NOMO-1 (cell line): ENCODE results near the gene ZNF354C.
"Not testable (repeated sequence)": the region's sequence is repeated elsewhere in the genome, so short reads cannot be mapped to it uniquely, and the experiment has no call there.

Source experiments
- DNase-seq, 2 experiments: peaks; one replicate each; lab custom pipeline; 2025; ENCODE audit not compliant: unreplicated experiment in 2 of 2; lab: John Stamatoyannopoulos, UW

ZNF354C gene

DNA sequence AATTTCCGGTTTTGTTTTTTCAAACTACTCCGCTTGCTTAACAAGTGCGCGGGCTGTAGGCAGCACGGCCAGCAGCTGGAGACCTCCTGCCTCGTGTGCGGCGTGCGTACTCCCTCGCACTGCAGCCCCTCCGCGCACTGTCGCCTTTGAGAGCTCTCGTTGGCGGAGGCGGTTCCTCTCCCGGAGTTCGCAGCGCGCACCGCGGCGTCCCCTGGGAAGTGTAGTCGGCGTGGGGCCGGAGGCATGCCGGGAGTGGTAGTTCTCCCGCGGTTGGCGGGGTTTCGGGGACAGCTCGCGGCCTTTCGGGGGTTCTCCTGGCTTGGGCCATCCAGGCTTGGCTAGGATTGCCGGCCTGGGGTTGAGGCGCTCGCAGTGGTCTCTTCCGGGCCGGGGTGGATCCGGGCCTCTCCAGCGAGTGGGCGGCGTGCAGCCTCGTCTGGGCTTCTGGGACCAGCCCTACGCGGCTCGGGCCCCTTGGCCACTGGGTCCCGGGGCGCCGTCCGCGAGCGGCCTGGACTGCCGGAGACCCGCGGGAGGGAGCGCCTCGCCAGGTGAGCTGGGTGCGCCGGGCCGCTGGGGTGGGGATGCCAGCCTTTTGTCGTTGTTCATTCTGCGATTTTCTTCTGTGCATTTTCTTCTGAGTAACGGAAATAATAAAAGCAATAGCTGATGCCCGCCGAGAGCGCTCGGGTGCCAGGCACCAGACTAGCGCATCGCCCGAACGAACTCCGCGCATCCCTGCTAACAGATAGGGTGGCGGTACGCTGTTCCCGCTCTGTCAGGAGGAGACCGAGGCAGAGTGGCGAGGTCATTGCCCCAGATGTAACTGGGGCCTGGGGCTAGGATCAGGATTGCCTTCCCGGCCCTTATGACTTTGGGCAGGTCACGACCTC lies at the start of gene ZNF354C:
Gene ZNF354C, plus strand, starts transcription at position 258 of the 893 bp plus-strand sequence. CDS start 1,696 bp downstream, outside the sequence.
- no peak for DNase-seq

DNA sequence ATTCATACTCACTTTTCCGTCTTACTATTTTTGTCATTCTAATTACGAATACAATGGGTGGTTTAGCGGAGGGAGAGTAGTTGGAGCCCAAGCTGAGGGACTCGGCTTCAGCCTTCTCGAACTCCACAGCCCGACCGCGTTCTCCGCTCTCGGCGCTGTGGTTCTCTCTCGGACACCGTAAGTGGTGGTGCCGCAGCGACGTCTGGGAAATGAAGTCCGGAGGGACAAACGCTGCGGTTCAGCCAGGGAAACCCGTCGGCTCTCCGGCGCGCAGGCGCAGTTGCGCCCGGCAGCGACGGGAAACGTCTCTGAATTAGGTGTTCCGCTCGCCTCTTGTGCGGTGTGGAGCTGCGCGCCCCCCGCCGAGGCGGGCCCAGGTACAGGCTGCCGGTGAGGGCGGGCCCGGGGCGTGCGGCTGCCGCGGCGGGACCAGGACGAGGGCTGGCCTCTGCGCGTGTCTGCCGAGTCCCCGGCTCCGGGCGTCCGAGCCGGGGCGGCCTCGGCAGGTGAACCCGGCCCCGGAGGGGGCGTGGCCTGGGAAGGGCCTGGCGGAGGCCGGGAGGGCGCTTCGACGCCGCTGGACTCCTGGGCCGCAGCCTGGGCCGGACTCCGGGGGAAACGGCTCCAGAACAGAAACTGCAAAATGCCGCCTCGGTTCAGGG lies 36.5 kb upstream of the ZNF354C start, which contains the start of gene ZNF879:
Gene ZNF879, plus strand, starts transcription at position 277 of the 662 bp plus-strand sequence. CDS start 1,201 bp downstream, outside the sequence.
- peak; percentile 72 to 73 for DNase-seq

DNA sequence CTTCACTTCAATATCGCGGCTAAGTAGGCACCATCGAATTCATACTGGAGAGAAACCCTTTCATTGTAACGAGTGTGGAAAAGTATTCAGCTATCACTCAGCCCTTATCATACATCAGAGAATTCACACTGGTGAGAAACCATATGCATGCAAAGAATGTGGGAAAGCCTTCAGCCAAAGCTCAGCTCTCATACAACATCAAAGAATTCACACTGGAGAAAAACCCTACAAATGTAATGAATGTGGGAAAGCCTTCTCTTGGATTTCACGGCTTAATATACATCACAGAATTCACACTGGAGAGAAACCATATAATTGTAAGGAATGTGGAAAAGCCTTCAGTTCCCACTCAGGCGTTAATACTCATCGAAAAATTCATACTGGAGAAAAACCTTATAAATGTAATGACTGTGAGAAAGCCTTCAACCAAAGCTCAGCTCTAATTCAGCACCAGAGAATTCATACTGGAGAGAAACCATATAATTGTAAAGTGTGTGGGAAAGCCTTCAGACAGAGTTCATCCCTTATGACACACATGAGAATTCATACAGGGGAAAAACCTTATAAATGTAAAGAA lies 27.1 kb upstream of the ZNF354C start:
- no peak for DNase-seq

DNA sequence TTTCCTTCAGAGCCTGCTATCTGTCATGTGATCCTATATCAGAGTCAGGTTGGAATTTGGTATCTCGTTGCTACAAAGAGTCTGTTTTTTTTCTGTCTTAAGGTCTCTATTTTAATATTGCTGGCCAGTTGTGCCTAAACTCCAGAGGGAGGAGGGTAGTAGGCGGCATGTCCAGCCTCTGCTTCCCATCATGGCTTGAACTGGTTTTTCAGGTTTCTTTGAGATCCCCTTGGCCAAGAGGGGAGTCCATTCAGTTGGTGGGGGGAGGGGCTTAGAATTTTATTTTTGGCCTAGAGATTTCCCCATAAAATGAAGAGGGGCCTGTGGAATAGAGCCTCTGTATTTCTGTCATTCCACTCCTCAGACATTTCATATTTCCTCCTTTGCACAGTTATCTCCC lies 15.4 kb upstream of the ZNF354C start:
- DNase-seq: no peak

DNA sequence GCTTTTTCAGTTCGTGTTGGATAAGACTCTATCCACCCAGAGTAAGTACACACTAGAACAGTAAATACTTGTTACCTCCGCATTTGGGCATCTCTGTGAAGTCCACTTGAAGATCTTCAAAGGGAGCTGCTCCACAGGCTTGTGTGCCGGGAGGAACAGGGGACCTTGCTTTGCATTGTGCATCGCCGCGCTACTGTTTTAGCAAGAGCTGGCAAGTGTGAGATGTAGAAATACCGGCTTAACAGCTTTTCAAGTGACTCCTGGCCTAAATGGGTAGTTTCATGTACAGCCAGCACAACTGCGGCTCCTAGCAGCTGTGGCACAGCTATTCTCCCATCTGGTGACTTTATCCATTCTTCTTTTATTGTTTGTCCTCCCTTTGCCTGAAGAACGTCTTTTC lies 8.4 kb upstream of the ZNF354C start:
- no peak for DNase-seq

DNA sequence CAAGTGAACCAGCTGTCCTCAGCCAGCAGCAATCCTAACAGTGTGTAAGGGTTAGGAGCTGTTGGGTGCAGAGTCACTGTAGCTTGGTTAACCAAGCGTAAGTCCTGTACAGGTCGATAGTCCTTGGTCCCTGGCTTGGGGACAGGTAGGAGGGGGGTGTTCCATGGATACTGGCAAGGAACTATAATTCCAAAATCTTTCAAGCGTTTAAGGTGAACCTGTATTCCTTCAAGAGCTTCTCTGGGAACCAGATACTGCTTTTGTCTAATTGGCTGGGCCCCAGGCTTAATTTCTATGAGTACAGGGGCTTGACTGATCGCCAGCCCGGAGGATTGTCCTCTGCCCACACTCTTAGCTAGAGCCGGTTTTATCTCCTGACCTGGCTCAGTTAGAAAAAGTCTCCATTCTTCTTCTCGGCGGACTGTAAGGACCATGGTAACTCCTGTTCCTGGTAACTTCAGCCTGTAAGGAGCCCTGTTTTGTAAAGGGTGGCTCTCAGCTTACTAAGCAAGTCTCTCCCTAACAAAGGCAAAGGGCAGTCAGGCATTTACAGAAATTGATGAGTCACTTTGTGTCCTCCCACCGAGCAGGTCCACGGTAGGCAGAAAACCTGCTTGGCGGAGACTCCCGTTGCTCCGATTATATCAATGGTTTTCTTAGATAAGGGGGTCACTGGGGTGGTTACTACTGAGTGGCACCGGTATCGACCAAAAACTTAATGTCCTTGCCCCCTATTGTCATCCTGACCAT lies 6.0 kb upstream of the ZNF354C start:
- DNase-seq: no peak

DNA sequence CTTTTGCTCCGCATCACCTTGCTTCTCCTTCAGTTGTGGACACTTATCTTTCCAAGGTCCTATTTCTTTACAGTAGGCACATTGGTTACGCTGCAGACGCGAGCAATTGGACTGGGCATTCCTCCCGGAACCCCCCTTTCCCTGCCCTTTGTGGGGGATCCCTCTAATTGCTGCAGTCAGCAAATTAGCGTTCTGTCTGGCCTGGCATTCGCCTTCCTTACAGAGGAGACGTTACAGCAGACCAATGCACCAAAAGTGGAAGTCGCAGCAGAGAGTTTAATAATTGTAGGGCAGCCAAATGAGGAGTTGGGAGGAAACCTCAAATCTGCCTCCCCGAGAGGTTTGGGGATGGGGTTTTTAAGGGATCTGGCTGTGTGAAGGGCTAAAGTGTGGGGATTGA lies 5.3 kb upstream of the ZNF354C start:
- no peak for DNase-seq

DNA sequence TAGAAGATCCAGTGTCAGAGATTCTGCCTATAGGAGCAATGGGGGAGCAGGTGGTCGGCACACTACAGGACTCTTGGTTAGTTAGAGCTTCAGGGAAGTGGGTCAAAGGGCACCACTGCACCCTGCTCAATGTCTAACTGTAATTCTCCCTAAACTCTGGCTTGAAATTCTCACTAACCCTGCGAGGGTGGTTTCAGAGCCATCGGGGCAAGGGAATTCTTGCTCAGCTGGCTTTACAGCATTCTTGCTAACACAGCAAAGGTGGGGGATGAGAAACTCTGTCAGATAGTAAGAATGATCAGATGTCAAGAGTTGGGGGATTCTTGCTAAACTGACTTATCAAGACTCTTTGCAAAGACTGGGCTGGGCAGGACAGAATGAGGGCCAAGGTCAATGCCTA lies 4.7 kb upstream of the ZNF354C start:
- DNase-seq: no peak

DNA sequence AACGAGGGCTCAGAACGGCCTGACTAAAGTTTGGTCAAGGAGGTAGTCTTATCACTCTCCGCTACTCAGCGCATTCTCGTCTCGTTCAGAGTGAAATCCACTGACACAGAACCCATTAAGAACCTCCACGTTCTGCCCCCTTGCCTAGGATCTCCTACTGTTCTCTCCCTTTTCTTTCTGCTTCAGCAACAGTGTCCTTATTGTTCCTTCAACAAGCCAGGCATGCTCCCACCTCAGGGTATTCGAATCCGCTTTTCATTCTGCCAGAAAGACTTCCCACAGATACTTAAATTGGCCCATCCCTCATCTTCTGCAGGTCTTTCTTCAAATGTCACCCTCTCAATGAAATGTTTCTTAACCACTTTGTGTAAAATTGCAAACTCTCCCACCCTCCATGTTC lies 4.3 kb upstream of the ZNF354C start:
- DNase-seq: no peak

DNA sequence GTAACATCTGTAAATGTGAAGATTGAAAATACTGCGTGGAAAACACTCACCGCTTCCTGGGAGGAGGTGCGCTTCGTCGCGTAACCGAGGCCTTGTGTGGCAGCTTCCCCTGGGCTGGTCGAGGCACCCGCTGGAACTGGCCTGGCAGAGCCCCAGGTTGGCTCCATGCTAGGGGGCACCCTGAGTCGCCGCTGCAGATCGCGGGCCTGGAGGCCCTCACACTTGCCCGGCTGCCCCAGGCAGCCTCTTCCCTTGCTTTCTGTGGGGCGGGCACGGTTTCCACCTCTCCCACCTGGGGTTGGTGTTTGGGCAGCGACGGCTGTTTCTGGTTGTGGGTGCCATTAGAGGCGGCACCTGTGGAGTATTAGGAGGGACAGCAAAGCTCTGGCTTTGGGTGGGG lies 852 bp downstream of the ZNF354C start:
- no peak for DNase-seq

DNA sequence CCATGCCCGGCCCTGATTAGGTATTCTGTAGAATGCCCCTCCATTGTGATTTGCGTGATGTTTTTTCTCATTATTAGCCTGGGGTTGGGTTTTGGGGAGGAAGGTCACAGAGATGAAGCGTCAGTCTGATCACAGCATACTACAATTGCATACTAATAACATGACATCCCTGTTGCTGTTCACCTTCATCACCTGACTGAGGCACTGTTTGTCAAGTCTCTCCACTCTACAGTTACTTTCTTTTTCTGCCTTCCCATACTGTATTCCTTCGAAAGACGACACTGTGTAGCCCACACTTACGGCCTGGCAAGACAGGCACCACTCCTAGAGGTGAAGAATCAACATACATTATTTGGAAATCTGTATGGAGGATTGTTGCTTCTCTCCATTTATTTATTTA lies 5.5 kb downstream of the ZNF354C start:
- DNase-seq: no peak

DNA sequence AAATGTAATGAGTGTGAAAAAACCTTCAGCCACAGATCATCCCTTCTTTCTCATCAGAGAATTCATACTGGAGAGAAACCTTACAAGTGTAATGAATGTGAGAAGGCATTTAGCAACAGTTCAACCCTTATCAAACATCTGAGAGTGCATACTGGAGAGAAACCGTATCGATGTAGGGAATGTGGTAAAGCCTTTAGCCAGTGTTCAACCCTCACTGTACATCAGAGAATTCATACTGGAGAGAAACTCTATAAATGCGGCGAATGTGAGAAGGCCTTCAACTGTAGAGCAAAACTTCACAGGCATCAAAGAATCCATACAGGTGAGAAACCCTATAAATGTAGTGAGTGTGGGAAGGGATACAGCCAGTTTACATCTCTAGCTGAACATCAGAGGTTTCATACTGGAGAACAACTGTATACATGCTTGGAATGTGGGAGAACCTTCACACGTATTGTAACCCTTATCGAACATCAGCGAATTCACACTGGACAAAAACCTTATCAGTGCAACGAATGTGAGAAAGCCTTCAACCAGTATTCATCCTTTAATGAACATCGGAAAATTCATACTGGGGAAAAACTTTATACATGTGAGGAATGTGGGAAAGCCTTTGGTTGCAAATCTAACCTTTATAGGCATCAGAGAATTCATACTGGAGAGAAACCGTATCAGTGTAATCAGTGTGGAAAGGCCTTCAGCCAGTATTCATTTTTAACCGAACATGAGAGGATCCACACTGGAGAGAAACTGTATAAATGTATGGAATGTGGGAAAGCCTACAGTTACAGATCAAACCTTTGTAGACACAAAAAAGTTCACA lies 19.2 kb downstream of the ZNF354C start:
- DNase-seq: no peak

DNA sequence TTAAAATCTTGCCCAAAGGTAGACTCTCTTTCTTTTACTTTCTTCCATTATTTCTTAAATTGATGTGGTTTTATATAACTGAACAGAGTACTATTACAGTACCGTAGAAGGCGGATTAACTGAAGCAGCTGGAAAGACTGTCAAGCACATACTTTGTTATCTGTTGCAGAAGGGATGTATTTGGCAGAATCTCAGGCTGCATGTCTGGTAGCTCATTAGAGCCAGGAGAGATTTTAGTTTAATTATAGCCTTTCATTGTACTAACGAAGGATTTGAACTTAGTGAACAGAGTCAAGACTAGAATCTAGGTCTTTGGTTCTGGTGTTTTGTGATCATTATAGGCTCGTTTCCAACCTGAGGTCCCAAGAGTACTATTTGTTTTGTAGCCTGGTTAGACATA lies 20.6 kb downstream of the ZNF354C start:
- no peak for DNase-seq

DNA sequence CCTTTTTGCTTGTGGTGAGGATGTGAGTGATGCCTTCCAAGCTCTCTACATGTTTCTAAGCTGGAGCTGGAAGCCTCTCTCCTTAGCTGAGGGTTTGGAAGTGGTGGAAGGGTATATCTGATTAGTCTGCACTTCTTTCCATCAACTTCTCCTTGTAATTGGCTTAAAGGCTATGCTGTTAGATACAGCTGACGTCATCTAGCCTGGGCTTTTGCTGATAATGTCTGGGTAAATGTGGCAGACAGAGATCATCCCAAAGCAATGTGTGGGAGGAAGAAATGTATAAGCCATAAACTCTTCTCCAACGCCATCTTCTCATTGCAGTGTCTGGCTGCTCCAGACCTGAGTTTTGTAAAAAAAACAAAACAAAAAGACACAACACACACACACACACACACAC lies 29.3 kb downstream of the ZNF354C start:
- no peak for DNase-seq

DNA sequence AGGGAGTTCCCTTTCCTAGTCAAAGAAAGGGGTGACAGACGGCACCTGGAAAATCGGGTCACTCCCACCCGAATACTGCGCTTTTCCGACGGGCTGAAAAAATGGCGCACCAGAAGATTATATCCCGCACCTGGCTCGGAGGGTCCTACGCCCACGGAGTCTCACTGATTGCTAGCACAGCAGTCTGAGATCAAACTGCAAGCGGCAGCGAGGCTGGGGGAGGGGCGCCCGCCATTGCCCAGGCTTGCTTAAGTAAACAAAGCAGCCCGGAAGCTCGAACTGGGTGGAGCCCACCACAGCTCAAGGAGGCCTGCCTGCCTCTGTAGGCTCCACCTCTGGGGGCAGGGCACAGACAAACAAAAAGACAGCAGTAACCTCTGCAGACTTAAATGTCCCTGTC lies 41.1 kb downstream of the ZNF354C start:
- not testable (repeated sequence) for DNase-seq

DNA sequence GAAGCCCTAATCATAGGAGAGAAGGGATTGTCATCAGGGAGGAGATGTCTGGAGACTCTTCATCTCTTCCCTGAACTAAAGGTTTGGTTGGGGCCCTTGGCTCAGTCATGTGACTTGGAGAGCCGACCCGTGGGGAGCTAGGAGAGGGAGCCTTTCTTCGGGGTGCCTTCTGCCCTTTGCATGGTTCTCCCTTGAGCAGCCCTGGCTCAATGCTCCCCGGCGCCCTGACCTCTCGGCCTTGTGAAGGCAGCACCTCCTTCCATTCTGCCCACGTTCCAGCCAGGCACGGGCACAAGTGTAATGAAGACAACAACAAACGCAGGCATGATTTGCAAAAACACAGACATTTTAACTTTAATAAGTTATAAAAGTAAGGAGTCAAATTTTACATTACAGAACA lies 50.4 kb downstream of the ZNF354C start:
- DNase-seq: no peak

DNA sequence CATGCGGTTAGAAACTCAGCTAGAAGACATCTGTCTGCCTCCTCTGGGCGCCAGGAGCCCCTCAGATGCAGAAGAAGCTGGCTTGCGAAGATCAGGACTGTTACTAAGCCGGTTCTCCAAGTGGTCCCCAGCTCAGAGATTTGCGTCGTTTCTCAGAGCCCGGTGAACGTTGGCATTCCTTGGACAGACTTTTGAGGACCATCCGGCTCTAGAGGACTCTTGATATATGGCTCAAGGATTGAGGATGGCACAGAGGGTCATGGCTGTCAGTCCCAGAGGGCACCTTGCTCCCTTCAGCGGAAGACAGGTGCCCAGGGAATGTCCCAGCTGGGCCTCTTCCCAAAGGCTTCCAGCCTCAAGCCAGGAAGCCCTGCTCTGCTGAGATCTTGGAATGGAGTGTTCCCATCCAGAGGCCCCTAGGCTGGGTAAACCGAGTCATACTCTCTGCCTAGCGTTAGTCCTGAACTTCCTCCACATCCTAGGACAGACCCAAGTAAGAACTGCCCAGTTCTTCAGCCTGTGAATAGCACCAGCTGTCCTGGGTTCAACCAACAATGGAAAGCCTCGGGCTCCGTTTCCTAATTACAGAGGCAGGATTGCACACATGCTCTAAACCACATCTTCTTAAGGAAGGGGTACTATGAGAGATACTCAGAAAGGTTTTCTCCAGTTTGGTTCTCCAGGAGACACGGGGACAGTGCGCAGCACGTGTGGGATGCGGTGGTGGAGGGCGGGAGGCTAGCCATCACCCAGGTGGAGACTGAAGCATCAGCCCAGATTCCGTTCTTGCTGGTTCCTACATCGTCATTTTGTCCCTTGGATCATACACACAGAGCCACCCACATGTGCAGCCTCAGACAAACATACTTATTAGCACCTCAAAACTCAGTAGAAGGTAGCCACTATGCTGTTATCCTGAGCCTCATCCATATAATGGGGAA lies 51.4 kb downstream of the ZNF354C start:
- no peak for DNase-seq

DNA sequence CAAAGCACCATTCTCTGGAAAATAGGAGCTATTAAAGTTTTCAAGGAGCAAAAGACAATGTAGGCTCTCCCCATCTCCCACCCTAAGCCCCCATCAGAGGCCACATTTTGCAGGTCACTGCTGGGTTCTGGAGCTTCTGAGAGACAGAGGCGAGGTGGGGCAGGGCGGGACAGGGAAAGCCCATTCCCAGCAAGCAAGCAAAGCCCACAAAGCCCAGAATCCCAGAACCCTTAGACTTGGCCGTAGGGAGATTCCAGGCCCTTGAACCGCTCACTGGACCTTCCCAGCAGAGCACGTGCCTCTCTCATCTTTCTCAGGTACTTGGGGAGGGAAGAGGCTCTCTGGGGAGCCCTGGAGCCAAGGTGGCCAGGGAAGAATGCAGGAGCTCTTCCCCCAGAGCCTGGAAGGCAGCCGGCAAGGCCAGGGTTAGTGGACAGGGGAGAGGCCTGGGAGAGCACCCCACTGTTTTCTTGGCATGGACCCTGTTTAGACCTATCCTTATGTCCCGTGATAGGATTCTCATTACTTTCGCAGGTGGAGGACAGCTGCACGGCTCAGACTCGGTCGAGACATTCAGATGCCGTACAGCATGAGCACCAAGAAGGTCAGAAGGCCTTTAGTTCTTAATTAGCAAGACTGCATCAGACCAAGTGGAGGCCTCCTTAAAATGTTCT lies 52.4 kb downstream of the ZNF354C start:
- DNase-seq: no peak

DNA sequence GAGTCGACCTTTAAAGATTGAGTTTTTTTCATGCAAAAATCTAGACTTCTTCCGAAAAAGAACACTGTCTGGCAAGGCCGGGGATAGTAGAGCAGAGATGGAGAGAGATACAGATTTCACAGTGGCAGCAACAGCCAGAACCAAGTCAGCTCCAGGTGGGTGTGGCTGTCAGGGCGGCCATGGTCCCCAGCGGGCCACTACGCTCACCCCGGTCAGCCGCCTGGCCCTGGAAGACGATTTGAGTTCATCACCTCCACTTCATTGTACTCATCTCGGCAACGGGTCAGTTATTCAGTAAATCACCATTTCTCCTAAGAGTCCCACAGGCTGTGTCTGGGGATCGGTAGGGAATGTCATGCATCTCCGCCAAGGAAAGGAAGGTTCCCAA lies 53.0 kb downstream of the ZNF354C start:
- no peak for DNase-seq
